Midbrain (tissue), 1 donor: Measurements from ENCODE around the gene SPAG6.
A peak's percentile ranks its signal among the peaks of the same experiment; 100 is the strongest.
"Not testable (repeated sequence)": the region's sequence is repeated elsewhere in the genome, so short reads cannot be mapped to it uniquely, and the experiment has no call there.

Source experiments
- DNase-seq: peaks from one replicate; lab custom pipeline; 2025; lab: John Stamatoyannopoulos, UW

The SPAG6 gene

DNA sequence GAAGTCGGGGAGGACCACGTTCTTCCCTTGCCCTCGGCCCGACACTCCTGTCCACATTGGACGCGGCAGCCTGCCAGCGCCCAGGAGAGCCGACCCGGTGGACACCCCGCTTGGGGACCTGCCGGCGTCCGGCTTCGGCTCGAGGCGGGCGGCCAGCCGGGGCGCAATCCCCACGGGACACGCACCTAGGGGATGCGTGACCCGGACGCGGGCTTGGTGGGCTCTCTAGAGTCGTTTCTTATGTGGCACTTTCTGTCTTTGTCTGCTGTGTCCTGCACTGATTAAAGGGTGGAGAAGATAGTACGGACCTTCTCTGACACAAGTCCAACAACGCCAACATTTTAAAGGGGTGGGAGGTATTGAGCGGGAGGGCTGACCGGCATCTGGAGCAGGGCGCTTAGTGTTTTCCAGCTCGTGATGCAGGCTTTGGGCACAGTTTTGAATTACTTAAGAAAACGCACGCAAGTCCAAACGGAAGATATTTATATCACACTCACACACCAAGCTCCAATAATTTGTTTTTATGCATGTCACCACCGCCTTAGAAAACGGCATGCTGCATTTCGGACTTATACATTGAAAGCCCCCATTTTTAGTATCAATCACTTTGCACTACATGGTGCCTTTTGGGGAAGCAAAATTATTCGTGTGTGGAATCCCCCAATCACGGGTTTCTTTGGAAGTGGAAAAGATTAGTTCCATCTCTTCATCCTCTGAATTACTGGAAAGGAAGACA, 3.9 kb upstream of the SPAG6 start:
- DNase-seq, result no peak

GRCh38 chr10:22341926-22342196, 3.4 kb upstream of the SPAG6 start:
- DNase-seq, result no peak

DNA sequence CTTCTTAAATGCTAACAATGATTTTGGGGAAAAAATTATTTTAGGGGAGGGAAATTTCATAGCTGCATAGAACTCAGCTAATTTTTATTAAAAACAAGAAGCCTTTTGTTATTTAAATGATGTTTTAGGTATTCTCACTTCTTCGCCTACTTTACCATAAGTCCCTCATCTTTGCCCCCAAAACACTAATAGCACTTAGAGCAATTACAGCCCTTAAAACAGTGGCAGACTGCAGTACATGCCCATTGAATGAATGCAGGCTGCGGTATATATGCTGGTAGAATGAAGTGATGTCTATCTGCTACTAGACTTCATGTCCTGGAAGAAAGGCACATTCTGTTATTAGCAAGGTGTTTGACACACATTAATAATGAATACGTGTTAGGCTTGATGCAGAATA, 2.9 kb upstream of the SPAG6 start:
- no peak for DNase-seq

GRCh38 chr10:22343731-22344130, 1.6 kb upstream of the SPAG6 start:
- no peak for DNase-seq

GRCh38 chr10:22344249-22344648, 1.0 kb upstream of the SPAG6 start:
- DNase-seq, result no peak

DNA sequence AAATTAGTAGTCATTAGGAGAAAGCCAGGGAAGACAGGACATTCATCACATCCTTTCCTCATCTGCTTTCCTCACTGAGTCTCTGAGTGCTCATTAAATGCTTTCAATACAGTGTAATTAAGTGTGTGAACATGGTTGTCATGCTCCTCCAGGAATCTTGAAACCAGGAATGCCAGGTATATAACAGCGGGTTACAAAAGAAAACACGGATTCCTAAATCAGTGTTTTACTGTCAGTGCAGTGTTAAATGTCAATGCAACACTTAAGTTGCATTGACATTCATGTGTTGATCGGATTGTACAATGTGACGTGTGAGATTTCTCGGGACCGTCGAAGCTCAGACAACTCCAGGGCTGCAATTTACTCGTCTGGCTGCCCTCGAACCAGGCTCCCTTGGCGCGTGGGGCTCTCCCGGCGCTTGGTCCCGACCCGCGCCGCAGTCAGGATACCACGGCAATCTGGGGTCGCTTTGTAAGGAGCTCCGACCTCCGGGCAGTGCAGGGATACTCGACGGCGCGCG, 455 bp upstream of the SPAG6 start:
- no peak for DNase-seq

- no peak for DNase-seq
These were observed 883 bp downstream of the SPAG6 start for GRCh38 chr10:22346096-22346661.

- no peak for DNase-seq
These were observed 4.5 kb downstream of the SPAG6 start for GRCh38 chr10:22349755-22350154.

DNA sequence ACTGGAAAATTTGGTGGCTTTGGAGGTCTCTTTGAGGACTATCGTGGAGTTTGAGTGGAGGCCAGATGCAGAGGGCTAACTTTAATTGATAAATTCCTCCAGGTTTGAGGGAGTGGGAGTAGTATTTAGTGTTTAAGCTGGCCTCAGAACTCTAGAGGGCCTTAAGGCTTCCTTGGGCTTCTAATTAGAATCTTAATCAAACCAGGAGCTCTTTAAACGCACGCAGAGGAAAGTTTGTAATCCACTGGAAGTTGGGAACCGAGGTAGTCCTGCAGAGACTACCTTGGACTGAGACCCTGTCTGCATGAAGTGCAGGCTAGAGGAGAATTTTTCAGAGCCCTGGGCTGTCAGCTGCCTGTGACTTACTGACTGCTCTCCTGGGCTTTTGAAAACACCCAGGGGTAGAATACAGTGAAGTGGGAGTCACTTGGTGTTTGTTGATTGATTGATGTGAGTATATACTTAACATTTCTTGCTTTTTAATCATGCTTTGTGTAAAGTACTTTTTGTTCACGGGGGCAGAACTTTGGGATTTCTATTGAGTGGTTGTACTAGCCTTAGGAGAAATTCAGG, 5.9 kb downstream of the SPAG6 start:
- no peak for DNase-seq

- no peak for DNase-seq
These were observed 11.1 kb downstream of the SPAG6 start for GRCh38 chr10:22356324-22356873.

DNA sequence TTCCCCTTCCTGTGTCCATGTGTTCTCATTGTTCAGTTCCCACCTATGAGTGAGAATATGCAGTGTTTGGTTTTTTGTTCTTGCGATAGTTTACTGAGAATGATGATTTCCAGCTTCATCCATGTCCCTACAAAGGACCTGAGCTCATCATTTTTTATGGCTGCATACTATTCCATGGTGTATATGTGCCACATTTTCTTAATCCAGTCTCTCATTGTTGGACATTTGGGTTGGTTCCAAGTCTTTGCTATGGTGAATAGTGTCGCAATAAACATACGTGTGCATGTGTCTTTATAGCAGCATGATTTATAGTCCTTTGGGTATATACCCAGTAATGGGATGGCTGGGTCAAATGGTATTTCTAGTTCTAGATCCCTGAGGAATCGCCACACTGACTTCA, 12.5 kb downstream of the SPAG6 start:
- DNase-seq, result not testable (repeated sequence)

GRCh38 chr10:22363305-22363704, 18.0 kb downstream of the SPAG6 start:
- no peak for DNase-seq

- no peak for DNase-seq
These were observed 19.3 kb downstream of the SPAG6 start for GRCh38 chr10:22364407-22365140.

GRCh38 chr10:22365233-22365632, 19.9 kb downstream of the SPAG6 start:
- peak; percentile 6 for DNase-seq

DNA sequence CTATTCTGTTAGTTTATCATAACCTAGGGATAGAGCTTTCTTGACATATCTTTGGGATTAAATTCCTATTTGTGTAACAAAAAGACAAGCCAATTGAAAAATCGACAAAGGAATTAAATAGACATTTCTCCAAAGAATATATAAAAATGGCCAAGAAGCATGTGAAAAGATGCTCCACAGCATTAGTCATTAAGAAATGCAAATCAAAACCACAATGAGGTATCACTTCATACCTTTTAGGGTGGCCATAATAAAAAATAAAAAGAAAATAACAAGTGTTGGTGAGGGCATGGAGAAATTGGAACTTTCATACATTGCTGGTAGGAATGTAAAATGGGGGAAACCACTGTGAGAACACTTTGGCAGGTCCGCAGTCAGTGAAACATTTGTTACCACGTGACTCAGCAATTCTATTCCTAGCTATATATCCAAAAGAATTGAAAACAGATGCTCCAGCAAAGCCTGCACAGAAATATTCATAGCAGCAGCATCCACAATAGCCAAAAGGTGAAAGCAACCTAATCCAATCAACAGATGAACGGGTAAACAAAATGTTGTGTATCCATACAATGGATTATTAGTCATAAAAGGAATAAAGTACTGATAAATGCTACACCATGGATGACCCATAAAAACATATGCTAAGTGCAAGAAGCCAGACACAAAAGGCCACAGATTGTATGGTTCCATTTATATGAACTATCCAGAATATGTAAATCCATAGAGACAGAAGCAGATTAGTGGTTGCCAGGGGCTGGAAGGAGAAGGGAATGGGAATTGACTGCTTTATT, 20.5 kb downstream of the SPAG6 start:
- DNase-seq, result no peak

DNA sequence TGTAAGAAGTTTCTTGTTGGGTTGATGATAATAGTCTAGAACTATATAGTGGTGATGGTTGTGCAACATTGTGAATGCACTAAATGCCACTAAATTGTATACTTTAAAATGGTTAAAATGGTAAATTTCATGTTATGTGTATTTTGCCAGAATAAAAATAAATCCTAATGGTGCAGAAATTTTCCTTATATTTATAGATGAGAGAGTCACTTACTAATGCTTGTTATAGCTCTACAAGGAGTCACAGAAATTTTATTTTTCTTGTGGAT, 21.1 kb downstream of the SPAG6 start:
- DNase-seq, result no peak

- no peak for DNase-seq
These were observed 21.5 kb downstream of the SPAG6 start for GRCh38 chr10:22366771-22367170.

- no peak for DNase-seq
These were observed 22.2 kb downstream of the SPAG6 start for GRCh38 chr10:22367471-22367870.

DNA sequence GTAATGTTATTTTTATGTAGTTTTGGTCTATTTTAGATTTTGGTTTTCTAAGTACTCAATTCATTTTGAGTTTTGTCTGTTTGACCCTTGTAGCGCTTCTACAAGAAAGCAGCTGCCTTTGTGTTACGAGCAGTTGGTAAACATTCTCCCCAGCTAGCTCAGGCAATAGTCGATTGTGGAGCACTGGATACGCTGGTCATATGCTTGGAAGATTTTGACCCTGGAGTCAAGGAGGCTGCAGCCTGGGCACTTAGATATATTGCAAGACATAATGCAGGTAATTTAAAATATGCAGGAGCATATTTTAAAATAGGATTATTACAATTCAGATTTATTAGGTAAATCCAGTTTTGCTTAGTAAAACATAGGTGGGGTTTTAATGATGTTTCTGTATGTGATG, 23.1 kb downstream of the SPAG6 start:
- DNase-seq, result no peak

DNA sequence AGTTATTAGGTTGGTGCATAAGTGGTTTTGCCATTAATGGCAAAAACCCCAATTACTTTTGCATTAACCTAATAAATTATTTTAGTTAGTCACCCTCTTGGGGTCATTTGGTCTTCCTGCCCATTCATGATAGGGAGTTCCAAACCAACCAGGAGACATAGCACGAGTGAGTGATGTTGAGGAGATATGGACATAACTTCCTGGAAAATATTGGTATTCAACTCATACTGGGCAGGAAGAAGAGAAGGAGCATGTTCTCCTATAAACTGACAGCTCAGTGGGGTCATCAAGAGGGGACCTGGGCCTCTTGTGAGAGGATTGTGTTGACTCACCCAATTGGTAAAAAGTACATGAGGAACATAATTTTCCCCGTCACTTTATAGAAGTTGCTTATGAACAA, 23.7 kb downstream of the SPAG6 start:
- no peak for DNase-seq

- no peak for DNase-seq
These were observed 24.3 kb downstream of the SPAG6 start for GRCh38 chr10:22369434-22370072.

DNA sequence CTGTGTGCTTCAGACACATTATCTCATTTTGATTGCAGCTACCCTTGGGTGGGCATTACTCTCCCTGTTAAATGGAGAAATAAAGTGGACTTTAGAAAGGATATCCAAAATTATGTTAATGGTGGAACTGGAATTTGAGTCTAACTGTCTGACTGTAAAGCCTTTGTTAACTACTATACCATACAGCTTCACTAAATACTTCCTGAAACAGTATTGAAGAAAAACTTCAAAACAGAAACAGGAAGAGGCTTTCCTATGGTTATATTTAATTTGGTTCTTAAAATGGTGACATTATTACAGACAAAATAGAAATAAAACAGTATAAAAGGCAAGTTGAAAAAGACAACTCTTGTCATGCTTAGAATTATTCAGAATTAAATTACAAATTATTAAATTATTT, 25.0 kb downstream of the SPAG6 start:
- DNase-seq, result no peak
